ENCODE measurements around the gene FADS6. TPM values are rescaled to one million over a fixed set of nuclear protein-coding genes. Genes with fewer than 3 reads are reported as not detected.

FADS6 gene
- total RNA-seq, 4 donors from 2014 or later: not detected

GRCh38 chr17:74868908-74869255 lies 24.6 kb downstream of the FADS6 start:
- peaks cover 3 to 13% of the 10 kb centered on the region in 2 donors for H3K4me1 ChIP-seq
- H3K9me3 ChIP-seq: no peaks in the 10 kb centered on the region
- DNase-seq: no peak
- H3K4me3 ChIP-seq: no peak overlapping the region
- TF ChIP-seq POLR2A (IDR thresholded peaks at IDR 0.05) (no peak), CTCF (IDR thresholded peaks at IDR 0.05) (no peak)
- intact Hi-C loops (cut with DNase I; ENCODE audit: low total_unique reads): loop anchor here (10.0 kb wide), 1 partner anchor 124 kb away; the partner anchor contains the start of gene NHERF1
- no peaks in the 10 kb centered on the region for H3K36me3 ChIP-seq
- H3K27ac ChIP-seq: no peak overlapping the region
- H3K27me3 ChIP-seq: no peaks in the 10 kb centered on the region

- DNase-seq: no peak
- intact Hi-C loops (cut with DNase I; ENCODE audit: low total_unique reads): loop anchor here (10.0 kb wide), 1 partner anchor 124 kb away; the partner anchor contains the start of gene NHERF1
- Histone ChIP-seq H3K27me3 (no peaks in the 10 kb centered on the region), H3K9me3 (no peaks in the 10 kb centered on the region), H3K36me3 (no peaks in the 10 kb centered on the region), H3K27ac (no peak overlapping the region), H3K4me3 (no peak overlapping the region), H3K4me1 (peaks cover 3 to 13% of the 10 kb centered on the region in 2 donors)
- no peak for TF ChIP-seq POLR2A (IDR thresholded peaks at IDR 0.05)
- no peak for TF ChIP-seq CTCF (IDR thresholded peaks at IDR 0.05)
Measured at GRCh38 chr17:74868251-74868907, 25.1 kb downstream of the FADS6 start.

GRCh38 chr17:74866198-74866835 lies 27.1 kb downstream of the FADS6 start:
- Histone ChIP-seq H3K9me3 (no peaks in the 10 kb centered on the region), H3K36me3 (no peaks in the 10 kb centered on the region), H3K27me3 (no peaks in the 10 kb centered on the region), H3K4me1 (no peaks in the 10 kb centered on the region), H3K27ac (no peak overlapping the region), H3K4me3 (no peak overlapping the region)
- TF ChIP-seq CTCF (IDR thresholded peaks at IDR 0.05): no peak
- no peak for TF ChIP-seq POLR2A (IDR thresholded peaks at IDR 0.05)
- DNase-seq: no peak
- intact Hi-C loops (cut with DNase I; ENCODE audit: low total_unique reads): loop anchor here (10.0 kb wide), 1 partner anchor 122 kb away; the partner anchor contains the start of gene NHERF1

GRCh38 chr17:74865504-74866197 lies 27.8 kb downstream of the FADS6 start:
- intact Hi-C loops (cut with DNase I; ENCODE audit: low total_unique reads): loop anchor here (10.0 kb wide), 1 partner anchor 121 kb away; the partner anchor contains the start of gene NHERF1
- TF ChIP-seq POLR2A (IDR thresholded peaks at IDR 0.05): no peak
- TF ChIP-seq CTCF (IDR thresholded peaks at IDR 0.05): no peak
- no peak for DNase-seq
- Histone ChIP-seq H3K9me3 (no peaks in the 10 kb centered on the region), H3K4me1 (peaks cover 0 to 5% of the 10 kb centered on the region in 2 donors), H3K4me3 (no peak overlapping the region), H3K27ac (no peak overlapping the region), H3K36me3 (no peaks in the 10 kb centered on the region), H3K27me3 (peaks cover 5 to 6% of the 10 kb centered on the region in 2 donors)

Data from uterus (tissue), 4 donors.